CD4-positive, CD25-positive, alpha-beta regulatory T cell (primary cell): ENCODE data around the gene CPT1C. TPM values are rescaled to one million over a fixed set of nuclear protein-coding genes. Genes with fewer than 3 reads are reported as not detected.
A peak's percentile ranks its signal among the peaks of the same experiment; 100 is the strongest.

ENCODE experiments used
- ATAC-seq, 2 donors: fragments of 150-1000 bp; cut with Tn5 transposase; one replicate each; pipeline ENCODE4 v1.10.0; 2021; ENCODE audit warnings: low read depth in 2 of 2, moderate number of reproducible peaks in 2 of 2, moderate library complexity in 1 of 2
- DNase-seq, 3 donors: peaks; one replicate each; pipeline versions ENCODE4 v3.0.0 to v3.0.0-alpha.2; 2012 to 2022; ENCODE audit warnings: mixed read lengths in 1 of 3
- H3K27ac ChIP-seq: one replicate; pipeline ENCODE4 v1.7.0; 2013; ENCODE audit warnings: mild to moderate bottlenecking, low read length; ENCODE audit not compliant: insufficient read depth, poor library complexity, severe bottlenecking
- H3K27me3 ChIP-seq: one replicate; pipeline ENCODE4 v1.7.0; 2013; ENCODE audit warnings: low read length; ENCODE audit not compliant: control insufficient read depth, insufficient read depth
- H3K36me3 ChIP-seq: one replicate; pipeline ENCODE4 v1.7.0; 2013; ENCODE audit warnings: mild to moderate bottlenecking, low read length, moderate library complexity; ENCODE audit not compliant: control insufficient read depth, insufficient read depth
- H3K4me1 ChIP-seq: 2 replicates; pipeline ENCODE4 v1.7.0; 2013; ENCODE audit warnings: mild to moderate bottlenecking, low read length; ENCODE audit not compliant: insufficient read depth, control insufficient read depth, poor library complexity, severe bottlenecking
- H3K4me3 ChIP-seq: one replicate; pipeline ENCODE4 v1.7.0; 2013; ENCODE audit warnings: low read depth, mild to moderate bottlenecking, low read length, moderate library complexity
- H3K9me3 ChIP-seq, 2 experiments: 1 replicate in 1 of 2; 2 replicates in 1 of 2; pipeline ENCODE4 v1.7.0; 2013; ENCODE audit warnings: low read length in 2 of 2, mild to moderate bottlenecking in 1 of 2, moderate library complexity in 1 of 2; ENCODE audit not compliant: control insufficient read depth in 2 of 2
- H3K27ac Mint-ChIP-seq, 3 donors: one replicate each; pipeline ENCODE4 v1.8.0; 2020 to 2022; ENCODE audit warnings: mild to moderate bottlenecking in 3 of 3, mixed read lengths in 3 of 3, moderate library complexity in 2 of 3
- H3K27me3 Mint-ChIP-seq: one replicate; pipeline ENCODE4 v1.8.0; 2022; ENCODE audit warnings: mild to moderate bottlenecking, mixed read lengths
- H3K36me3 Mint-ChIP-seq: one replicate; pipeline ENCODE4 v1.8.0; 2020; ENCODE audit warnings: mixed read lengths
- H3K4me1 Mint-ChIP-seq, 4 donors: one replicate each; pipeline ENCODE4 v1.8.0; 2020 to 2022; ENCODE audit warnings: mixed read lengths in 4 of 4, mild to moderate bottlenecking in 1 of 4
- H3K4me3 Mint-ChIP-seq, 4 donors: one replicate each; pipeline ENCODE4 v1.8.0; 2020 to 2022; ENCODE audit warnings: mild to moderate bottlenecking in 4 of 4, mixed read lengths in 4 of 4, moderate library complexity in 3 of 4
- H3K9me3 Mint-ChIP-seq, 7 donors: one replicate each; pipeline ENCODE4 v1.8.0; 2020 to 2022; ENCODE audit warnings: mixed read lengths in 7 of 7, mild to moderate bottlenecking in 3 of 7, moderate library complexity in 2 of 7
- polyA plus RNA-seq, 4 donors: library from polyadenylated mRNA; unstranded; fragments of 300-500 nt; fragmentation: Illumina TruSeq; gene quantifications; one replicate each; pipeline ENCODE4 v1.2.3, GENCODE V29; 2021
- total RNA-seq: library from RNA; stranded (reverse); gene quantifications from one replicate; pipeline ENCODE4 v1.2.3, GENCODE V29; 2022

Gene CPT1C
- total and polyA plus RNA-seq, 5 donors from 2014 or later = 0.41 to 0.84 (median 0.60) TPM; not detected in 1

GRCh38 chr19:49680421-49681351 lies 10.2 kb upstream of the CPT1C start:
- H3K4me3 ChIP-seq = no peak overlapping the region

DNA sequence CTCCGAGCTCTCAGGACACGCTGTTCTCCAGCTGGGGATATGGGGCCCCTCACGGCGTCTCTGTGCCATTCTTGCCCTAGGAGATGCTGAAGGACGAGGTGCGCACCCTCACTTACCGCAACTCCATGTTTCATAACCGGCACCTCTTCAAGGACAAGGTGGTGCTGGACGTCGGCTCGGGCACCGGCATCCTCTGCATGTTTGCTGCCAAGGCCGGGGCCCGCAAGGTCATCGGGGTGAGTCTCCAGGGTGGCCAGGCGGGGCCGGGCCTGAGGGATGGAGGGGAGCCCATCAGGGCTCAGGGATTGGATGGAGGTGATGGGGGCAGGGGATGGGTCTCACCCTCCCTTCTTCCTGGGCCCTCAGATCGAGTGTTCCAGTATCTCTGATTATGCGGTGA lies 9.1 kb upstream of the CPT1C start:
- no peak overlapping the region for H3K27ac Mint-ChIP-seq

More at GRCh38 chr19:49680421-49681351, 10.2 kb upstream of the CPT1C start:
- H3K27ac ChIP-seq = peak overlapping the region; percentile 66
- Mint-ChIP-seq H3K27me3 (peaks cover 5% of the 10 kb centered on the region), H3K9me3 (no peaks in the 10 kb centered on the region), H3K4me1 (peaks cover 0 to 48% (median 21%) of the 10 kb centered on the region in 4 donors), H3K27ac (peak overlapping the region in 2 of 3 donors; percentile 69 to 80), H3K36me3 (peaks cover 3% of the 10 kb centered on the region), H3K4me3 (peak overlapping the region in 3 of 4 donors; percentile 33 to 67 (median 38))
- DNase-seq (peak; percentile 88 to 91 (median 90)), ATAC-seq (peak; percentile 19 to 21)
- H3K27me3 ChIP-seq = no peaks in the 10 kb centered on the region
- H3K36me3 ChIP-seq = peaks cover 27% of the 10 kb centered on the region
- no peaks in the 10 kb centered on the region for H3K9me3 ChIP-seq
- peaks cover 45% of the 10 kb centered on the region for H3K4me1 ChIP-seq

DNA sequence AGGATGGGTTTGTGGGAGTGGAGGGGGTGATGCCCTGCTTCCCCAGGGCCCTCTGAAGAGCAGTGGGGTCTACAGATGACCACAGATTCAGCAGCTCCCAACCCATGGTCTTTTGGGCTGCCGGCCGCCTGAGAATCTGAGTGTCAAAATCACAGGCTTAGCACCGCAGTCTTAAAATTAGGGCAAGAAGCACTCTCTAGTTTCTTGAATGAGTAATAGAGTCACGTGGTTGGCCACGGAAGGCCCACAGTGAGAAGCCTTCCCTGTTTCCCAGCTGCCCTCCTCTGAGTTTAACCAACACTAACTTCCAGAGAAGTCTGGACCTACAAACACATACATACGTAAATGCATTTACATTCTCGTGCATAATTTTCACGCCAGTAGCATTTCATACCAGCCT lies 8.6 kb upstream of the CPT1C start:
- Histone ChIP-seq H3K27me3 (no peaks in the 10 kb centered on the region), H3K9me3 (no peaks in the 10 kb centered on the region), H3K27ac (no peak overlapping the region), H3K36me3 (peaks cover 35% of the 10 kb centered on the region), H3K4me3 (no peak overlapping the region), H3K4me1 (peaks cover 34% of the 10 kb centered on the region)
- no peak overlapping the region for H3K27ac Mint-ChIP-seq
- peaks cover 5% of the 10 kb centered on the region for H3K36me3 Mint-ChIP-seq
- DNase-seq (no peak), ATAC-seq (no peak)
- H3K4me3 Mint-ChIP-seq = no peak overlapping the region
- H3K4me1 Mint-ChIP-seq = peaks cover 0 to 34% (median 14%) of the 10 kb centered on the region in 4 donors
- H3K27me3 Mint-ChIP-seq = no peaks in the 10 kb centered on the region
- no peaks in the 10 kb centered on the region for H3K9me3 Mint-ChIP-seq

More for the DNA sequence above, 9.1 kb upstream of the CPT1C start:
- peaks cover 33% of the 10 kb centered on the region for H3K36me3 ChIP-seq
- H3K36me3 Mint-ChIP-seq = peaks cover 5% of the 10 kb centered on the region
- DNase-seq = no peak
- H3K4me1 Mint-ChIP-seq = peaks cover 0 to 39% (median 14%) of the 10 kb centered on the region in 4 donors
- H3K27me3 Mint-ChIP-seq = no peaks in the 10 kb centered on the region
- H3K4me1 ChIP-seq = peaks cover 38% of the 10 kb centered on the region
- H3K9me3 ChIP-seq = no peaks in the 10 kb centered on the region
- H3K27ac ChIP-seq = no peak overlapping the region
- H3K4me3 ChIP-seq = no peak overlapping the region
- no peak overlapping the region for H3K4me3 Mint-ChIP-seq
- no peak for ATAC-seq
- H3K9me3 Mint-ChIP-seq = no peaks in the 10 kb centered on the region
- H3K27me3 ChIP-seq = no peaks in the 10 kb centered on the region

- Mint-ChIP-seq H3K27ac (no peak overlapping the region), H3K9me3 (no peaks in the 10 kb centered on the region), H3K4me3 (peak overlapping the region in 1 of 4 donors; percentile 23), H3K36me3 (peaks cover 9% of the 10 kb centered on the region), H3K27me3 (no peaks in the 10 kb centered on the region), H3K4me1 (peaks cover 0 to 27% (median 8%) of the 10 kb centered on the region in 4 donors)
- ATAC-seq = no peak
- H3K4me1 ChIP-seq = peaks cover 20% of the 10 kb centered on the region
- no peak for DNase-seq
- no peaks in the 10 kb centered on the region for H3K9me3 ChIP-seq
- H3K27me3 ChIP-seq = no peaks in the 10 kb centered on the region
- peaks cover 35% of the 10 kb centered on the region for H3K36me3 ChIP-seq
- no peak overlapping the region for H3K4me3 ChIP-seq
- no peak overlapping the region for H3K27ac ChIP-seq
These were observed 7.1 kb upstream of the CPT1C start for GRCh38 chr19:49683814-49684250.

GRCh38 chr19:49684251-49684982 lies 6.5 kb upstream of the CPT1C start:
- Mint-ChIP-seq H3K4me3 (peak overlapping the region in 1 of 4 donors; percentile 23), H3K27ac (no peak overlapping the region), H3K9me3 (no peaks in the 10 kb centered on the region), H3K4me1 (peaks cover 0 to 21% (median 8%) of the 10 kb centered on the region in 4 donors), H3K27me3 (no peaks in the 10 kb centered on the region), H3K36me3 (peaks cover 9% of the 10 kb centered on the region)
- Histone ChIP-seq H3K4me3 (no peak overlapping the region), H3K9me3 (no peaks in the 10 kb centered on the region), H3K27me3 (no peaks in the 10 kb centered on the region), H3K4me1 (peaks cover 17% of the 10 kb centered on the region), H3K27ac (no peak overlapping the region), H3K36me3 (peaks cover 35% of the 10 kb centered on the region)
- DNase-seq = no peak
- no peak for ATAC-seq

GRCh38 chr19:49684983-49685553 lies 5.8 kb upstream of the CPT1C start:
- Histone ChIP-seq H3K27me3 (no peaks in the 10 kb centered on the region), H3K36me3 (peaks cover 35% of the 10 kb centered on the region), H3K27ac (no peak overlapping the region), H3K4me1 (peaks cover 15% of the 10 kb centered on the region), H3K9me3 (no peaks in the 10 kb centered on the region), H3K4me3 (no peak overlapping the region)
- ATAC-seq = no peak
- Mint-ChIP-seq H3K27ac (no peak overlapping the region), H3K4me3 (no peak overlapping the region), H3K4me1 (peaks cover 0 to 19% (median 4%) of the 10 kb centered on the region in 4 donors), H3K27me3 (no peaks in the 10 kb centered on the region), H3K36me3 (peaks cover 9% of the 10 kb centered on the region), H3K9me3 (no peaks in the 10 kb centered on the region)
- DNase-seq = no peak

DNA sequence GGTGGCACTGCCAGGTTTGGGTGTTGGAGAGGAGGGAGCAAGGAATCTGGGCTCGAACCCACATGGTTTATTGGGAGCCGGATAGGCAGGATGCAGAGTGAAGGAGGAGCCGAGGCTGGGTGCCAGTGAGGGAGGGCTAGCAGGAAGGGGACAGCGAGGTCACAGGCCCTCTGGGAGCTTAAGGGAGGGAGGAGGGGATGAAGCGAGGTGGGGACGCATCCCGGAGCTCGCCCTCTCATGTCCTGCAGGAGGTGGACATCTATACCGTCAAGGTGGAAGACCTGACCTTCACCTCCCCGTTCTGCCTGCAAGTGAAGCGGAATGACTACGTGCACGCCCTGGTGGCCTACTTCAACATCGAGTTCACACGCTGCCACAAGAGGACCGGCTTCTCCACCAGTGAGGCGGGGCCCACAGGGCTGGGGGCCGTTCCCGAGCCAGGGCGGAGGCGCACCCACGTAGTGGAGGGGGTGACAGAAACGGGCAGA lies 5.0 kb upstream of the CPT1C start:
- peaks cover 8% of the 10 kb centered on the region for H3K27me3 Mint-ChIP-seq
- H3K4me3 Mint-ChIP-seq = no peak overlapping the region
- peaks cover 9% of the 10 kb centered on the region for H3K36me3 Mint-ChIP-seq
- Histone ChIP-seq H3K4me1 (peaks cover 14% of the 10 kb centered on the region), H3K4me3 (no peak overlapping the region), H3K9me3 (no peaks in the 10 kb centered on the region), H3K36me3 (peaks cover 35% of the 10 kb centered on the region), H3K27ac (no peak overlapping the region), H3K27me3 (no peaks in the 10 kb centered on the region)
- H3K4me1 Mint-ChIP-seq = peaks cover 5 to 20% (median 8%) of the 10 kb centered on the region in 4 donors
- ATAC-seq (no peak), DNase-seq (no peak)
- H3K27ac Mint-ChIP-seq = no peak overlapping the region
- no peaks in the 10 kb centered on the region for H3K9me3 Mint-ChIP-seq
